IPS-NIHi7 (cell line): ENCODE results near the gene UBAC1.
"Not testable (repeated sequence)": the region's sequence is repeated elsewhere in the genome, so short reads cannot be mapped to it uniquely, and the experiment has no call there.

ENCODE experiments used
- DNase-seq: peaks from one replicate; pipeline ENCODE4 v3.0.0; 2012; ENCODE audit warnings: mixed read lengths; ENCODE audit errors: extremely low spot score

UBAC1 gene

DNA sequence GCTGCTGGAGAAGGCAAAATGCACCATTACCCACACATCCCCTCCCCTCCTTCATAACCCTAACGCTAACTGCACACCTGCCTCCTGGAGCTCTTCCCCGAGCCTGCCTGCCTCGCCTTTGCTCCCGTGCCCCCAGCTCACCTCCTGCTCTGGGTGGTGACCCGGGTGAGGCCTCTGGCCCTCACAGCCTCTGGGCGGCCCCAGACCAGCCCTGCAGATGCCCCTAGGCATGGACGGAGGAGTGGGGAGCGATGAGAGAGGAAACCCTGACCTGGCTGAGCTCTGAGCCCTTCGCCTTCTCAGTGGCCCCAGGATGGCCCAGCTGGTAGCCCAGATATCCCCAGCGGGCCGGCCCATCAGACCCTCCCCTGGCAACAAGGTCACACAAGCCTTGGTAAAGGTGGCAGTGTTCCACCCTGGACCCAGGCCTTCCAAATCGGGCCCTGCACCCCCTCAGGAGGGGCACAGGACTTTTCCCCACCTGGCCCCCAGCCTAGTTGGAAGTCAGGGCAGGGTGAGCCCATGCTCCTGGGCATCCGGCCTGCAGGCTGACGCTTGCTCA is 39.3 kb downstream of the UBAC1 start:
- no peak for DNase-seq

DNA sequence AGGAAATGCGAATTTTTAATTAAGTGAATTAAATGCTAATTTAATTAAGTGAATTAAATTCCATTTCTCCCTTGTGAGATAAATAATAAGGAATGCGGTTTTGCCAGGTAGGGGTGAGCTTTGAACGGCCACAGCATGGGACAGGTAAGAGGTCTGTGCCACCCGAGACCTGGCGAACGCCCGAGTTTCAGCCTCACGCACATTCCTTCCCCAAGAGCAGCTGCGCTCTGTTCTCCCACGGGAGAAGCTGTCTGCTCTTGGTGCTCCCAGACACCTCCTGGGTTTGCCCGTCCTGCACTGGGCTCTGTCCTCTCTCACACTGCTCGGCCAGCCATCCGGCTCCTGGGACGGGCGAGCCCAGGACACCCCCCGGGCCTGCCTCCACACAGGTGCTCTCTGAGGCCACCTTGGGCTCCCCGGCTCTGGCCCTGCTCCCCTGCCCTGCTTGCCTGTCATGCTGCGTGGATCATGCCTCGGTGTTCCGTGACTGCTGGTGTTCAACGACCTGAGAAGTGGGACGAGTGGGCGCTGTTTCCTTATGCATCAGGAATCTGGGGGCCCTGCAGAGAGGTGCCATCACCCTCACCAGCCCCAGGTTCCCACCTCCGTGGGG is 40.1 kb downstream of the UBAC1 start:
- DNase-seq = no peak

DNA sequence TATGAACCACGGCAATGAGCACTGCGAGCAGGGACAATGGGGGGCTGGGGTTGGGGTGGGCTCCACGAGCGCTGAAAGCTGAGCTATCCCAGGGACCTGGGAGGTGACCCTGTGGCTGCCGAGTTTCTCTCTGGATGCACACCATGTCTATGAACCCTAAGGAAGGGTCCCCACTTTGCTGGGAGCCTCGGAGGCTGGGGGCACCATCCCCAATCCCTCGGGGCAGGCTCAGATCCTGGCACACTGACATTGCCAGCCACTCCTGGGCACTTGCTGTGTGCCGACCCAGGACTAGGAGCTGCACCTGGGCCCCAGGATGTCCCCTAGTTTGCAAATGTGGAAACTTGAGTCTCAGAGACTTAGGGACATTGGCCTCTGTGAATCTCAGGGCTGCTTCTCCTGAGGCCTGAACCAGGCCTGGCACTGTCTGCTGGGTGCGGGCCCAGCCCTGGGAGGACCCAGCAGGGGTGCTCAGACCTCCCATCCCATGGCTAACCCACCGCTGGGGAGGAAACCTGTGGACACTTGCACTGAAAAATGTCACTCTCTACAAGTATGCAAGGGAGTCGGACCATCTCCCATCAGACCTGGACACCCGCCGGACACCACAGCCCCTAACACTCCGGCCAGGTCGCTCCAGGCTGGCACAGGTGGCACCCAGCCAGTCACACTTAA is 40.8 kb downstream of the UBAC1 start:
- no peak for DNase-seq

DNA sequence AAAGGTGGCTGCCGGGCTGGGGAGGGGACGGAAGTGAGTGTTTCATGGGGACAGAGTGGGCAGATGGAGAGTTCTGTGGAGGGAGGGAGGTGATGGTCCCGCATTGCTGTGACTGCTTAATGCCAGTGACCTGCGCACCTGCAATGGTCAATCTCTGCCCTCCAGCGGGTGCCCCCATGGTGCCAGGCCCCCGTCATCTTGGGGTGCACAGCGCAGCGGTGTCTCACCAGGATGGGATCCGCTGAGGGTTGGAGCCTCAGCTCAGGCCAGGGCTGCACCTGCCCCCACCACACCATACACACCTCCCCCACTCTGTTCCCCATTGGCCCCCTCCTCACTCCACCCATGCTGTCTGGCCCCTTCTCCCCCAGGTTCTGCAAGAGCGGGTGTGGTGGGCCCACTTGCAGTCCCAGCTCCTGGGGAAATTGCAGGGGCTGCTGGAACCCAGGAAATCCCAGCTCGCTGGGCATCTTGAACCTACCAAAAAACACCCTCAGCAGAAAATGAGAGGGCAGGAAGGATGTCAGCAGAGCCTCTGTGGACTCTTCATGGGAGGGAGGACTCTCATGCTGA is 41.8 kb downstream of the UBAC1 start:
- no peak for DNase-seq

DNA sequence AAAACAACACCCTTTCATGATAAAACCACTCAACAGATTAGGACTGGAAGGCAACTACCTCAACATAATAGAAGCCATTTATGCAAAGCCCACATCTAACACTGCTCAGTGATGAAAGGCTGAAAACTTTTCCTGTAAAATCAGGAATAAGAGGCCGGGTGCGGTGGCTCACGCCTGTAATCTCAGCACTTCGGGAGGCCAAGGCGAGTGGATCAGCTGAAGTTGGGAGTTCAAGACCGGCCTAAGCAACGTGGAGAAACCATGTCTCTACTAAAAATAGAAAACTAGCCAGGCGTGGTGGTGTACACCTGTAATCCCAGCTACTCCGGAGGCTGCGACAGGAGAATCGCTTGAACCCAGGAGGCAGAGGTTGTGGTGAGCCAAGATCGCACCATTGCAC is 44.9 kb downstream of the UBAC1 start:
- not testable (repeated sequence) for DNase-seq

DNA sequence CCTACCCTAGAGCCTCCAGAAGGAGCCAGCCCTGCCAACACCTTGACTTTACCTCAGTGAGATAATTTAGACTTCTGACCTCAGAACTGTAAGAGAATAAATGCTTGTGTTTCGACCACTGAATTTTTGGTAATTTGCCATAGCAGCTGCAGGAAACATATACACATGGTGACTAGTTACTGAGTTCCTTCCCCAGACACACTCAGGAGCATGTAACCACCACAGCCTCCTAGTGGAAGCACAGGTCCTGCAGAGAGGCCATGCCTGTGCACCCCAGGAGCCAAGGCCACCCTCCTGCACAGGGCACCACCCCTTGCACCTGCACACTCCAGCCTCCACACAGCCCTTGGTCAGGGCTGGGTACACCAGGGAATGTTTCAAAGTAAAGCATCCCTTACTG is 46.3 kb downstream of the UBAC1 start:
- DNase-seq = no peak

DNA sequence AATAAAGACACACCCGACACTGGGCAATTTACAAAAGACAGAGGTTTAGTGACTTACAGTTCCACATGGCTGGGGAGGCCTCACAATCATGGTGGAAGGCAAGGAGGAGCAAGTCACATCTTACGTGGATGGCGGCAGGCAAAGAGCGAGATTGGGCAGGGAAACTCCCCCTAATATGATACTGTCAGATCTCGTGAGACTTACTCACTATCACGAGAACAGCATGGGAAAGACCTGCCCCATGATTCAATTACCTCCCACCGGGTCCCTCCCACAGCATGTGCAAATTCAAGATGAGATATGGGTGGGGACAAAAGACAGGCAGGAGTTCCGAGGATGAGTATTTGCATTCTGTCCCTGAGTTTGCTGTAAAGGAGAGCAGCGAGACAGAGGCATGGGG is 49.9 kb downstream of the UBAC1 start:
- DNase-seq = not testable (repeated sequence)

DNA sequence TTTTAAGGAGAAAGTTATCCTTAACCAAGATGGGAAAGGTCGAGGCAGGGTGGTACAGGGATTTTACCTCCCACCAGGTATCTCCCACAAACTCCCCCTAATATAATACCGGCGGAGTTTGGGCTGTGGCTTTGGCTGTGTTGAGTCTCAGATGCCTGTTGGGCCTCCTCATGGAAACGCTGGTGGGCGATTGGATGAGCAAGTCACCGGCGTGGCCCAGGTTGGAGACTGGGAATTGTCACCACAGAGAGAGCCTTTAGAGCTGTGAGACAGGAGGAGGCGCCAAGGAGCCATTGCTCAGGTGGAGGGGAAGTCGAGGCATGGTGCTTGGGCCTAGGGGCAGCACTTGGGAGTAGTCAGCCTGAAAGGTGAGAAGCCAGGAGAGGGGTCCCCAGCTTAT is 50.4 kb downstream of the UBAC1 start:
- DNase-seq = no peak

DNA sequence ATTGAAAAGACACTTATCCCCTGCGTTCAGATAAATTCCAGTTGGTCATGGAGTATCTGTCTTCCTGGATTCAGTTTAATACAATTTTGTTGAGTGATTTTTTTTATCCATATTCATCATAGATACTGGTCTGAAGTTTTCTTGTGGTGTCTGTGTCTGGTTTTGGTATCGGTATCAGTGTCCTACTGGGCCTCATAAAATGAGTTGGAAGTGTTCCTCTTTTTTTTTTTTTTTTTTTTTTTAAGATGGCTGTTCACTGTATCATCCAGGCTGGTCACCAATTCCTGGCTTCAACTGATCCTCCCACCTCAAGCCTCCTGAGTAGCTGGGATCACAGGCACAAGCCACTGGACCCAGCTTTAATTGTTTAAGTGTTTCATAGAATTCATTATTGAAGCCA is 51.0 kb downstream of the UBAC1 start:
- DNase-seq = no peak

DNA sequence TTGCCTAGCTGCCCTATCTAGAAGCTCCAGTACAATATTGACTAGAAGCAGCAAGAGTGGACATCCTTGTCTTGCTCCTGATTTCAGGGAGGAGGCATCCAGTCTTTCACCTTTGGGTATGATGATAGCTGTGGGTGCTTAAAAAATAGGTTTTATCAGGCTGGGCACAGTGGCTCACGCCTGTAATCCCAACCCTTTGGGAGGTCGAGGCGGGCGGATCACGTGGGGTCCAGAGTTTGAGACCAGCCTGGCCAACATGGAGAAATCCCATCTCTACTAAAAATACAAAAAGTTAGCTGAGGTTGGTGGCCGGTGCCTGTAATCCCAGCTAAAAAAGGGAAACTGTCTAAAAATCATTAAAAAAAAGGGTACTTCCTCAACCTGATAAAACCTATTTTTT is 51.8 kb downstream of the UBAC1 start:
- no peak for DNase-seq

DNA sequence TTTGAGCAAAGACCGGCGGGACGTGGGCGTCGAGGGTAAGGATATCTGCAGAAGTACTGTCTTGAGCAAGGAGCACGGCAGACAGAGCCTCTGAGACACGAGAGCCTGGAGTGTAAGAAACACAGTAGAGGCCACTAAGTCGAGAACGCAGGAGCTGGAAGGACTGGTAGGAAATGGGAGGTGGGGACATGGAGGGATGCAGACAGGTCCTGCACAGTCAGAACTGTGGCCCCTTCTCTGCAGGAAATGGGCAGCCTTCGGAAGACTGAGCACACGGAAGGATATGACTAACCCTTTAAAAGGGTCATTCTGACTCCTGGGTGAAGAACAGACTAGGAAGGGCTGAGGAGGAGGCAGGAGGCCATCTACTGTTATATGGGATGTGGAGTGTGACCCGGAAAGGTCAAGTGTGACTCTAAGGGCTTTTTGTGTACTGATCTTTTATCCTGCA is 52.4 kb downstream of the UBAC1 start:
- DNase-seq = no peak

DNA sequence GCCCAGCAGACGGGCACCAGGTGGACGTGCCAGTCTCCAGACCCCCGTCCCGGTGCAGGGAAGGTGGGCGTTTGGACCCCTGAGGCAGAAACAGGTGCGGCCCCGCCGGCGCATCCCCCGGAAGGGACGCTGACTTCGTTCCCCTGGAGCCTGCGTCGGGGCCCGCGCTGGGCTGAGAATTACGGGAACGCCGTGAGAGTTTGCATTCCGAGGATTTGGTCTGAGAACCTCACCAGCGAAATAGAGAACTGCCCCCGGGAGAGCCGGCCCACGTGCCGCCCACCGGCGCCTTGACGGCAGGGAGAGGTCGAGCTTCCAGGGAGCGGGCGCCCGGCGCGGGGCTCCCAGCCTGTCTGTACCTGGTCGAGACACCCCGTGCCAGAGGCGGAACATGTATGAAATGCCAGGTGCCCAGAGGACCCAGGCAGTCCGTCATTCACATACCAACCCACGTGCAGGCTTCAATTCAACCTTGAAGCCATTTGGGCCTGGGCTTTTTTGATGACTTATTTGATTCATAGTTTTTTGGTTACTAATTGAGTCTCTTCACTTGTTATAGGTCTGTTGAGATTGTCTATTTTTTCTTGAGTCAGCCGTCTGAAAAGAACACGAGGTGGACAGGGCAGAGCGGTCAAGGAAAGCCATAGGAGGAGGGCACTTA is 53.0 kb downstream of the UBAC1 start:
- DNase-seq = peak; percentile 52

DNA sequence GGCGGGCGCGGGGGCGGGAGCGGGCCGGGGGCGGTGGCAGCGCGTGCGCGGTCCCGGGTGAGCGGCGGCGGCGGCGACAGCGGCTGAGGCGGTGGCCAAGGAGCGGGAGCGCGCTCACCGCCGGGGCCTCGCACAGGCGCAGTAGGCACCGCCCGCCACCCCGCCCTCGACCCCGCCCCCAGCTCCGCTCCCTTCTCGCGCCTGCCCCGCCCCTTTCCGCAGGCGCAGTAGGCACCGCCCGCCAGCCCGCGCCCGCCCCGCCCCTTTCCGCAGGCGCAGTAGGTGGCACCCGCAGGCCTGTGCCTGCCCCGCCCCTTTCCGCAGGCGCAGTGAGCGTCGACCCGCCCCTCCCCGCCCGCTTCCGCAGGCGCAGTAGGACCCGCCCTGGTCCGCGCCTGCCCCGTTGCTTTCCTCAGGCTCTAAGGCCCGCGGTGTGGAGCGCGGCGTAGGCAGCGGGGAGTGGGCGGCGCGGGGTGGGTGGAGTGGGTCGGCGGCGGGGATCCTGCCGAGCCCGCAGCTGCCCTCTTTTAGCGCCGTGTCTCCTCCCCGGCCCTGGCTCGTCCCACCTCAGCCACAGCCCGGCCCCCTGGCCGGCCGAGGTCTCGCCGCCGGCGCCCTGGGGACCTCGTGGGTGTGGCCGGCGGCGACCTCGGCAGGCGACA is 53.6 kb downstream of the UBAC1 start, which contains the start of gene CAMSAP1:
TSS of gene CAMSAP1 (minus strand) at position 116 of the 662 bp plus-strand sequence. CDS start 387 bp downstream, outside the sequence.
- peak; percentile 98 for DNase-seq

DNA sequence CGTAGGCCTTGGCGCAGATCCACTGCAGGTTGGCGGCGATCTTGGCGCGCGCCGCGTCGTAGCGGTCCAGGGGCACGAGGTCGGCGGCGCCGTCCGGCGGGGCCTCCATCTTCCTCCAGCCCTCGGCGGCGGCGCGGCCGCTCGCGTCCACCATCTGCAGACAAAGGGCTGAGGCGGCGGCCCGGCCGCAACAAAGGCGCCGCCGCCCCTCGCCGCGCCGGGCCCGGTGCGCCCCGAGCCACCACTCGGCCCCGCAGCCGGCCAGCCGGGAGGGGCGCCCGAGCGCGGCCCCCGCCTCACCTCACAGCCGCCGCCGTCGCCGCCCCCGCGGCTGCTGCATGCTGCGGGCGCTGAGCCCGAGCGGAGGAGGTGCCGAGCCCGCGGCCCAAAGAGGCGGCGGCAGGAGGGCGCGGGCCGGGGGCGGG is 54.2 kb downstream of the UBAC1 start:
- DNase-seq = peak; percentile 45

DNA sequence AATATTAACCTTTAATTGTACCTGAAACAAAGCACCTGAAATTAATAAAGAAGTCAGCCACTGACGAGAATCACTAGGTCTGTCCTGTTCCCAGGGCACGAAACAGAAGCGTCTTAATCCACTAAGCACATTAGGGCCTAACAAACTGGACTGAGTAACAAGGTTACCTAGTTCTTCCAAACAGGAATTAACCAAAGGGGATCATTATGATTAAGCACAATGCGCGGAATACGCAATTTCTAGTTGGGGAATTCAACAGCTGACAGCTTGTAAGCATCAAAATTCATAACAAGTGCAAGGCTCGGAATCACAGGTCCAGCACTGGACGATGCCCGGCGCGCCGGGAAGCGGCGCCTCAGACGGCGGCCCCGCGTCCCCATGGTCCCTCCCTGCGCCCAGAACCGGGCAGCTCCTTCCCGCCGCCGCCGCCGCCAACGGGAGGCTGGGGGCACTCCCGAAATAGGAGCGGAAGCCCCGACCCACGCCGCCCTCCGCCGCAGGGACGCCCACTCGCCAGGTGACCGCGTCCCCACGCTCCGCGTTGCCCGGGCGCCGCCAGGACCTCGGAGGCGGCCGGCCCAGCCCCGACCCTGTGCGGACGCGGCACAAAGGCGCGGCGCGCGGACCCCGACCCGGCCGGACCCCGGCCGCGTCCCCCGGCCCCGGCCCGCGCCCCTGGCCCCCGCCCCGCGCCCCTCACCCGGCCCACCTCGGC is 54.7 kb downstream of the UBAC1 start:
- no peak for DNase-seq

DNA sequence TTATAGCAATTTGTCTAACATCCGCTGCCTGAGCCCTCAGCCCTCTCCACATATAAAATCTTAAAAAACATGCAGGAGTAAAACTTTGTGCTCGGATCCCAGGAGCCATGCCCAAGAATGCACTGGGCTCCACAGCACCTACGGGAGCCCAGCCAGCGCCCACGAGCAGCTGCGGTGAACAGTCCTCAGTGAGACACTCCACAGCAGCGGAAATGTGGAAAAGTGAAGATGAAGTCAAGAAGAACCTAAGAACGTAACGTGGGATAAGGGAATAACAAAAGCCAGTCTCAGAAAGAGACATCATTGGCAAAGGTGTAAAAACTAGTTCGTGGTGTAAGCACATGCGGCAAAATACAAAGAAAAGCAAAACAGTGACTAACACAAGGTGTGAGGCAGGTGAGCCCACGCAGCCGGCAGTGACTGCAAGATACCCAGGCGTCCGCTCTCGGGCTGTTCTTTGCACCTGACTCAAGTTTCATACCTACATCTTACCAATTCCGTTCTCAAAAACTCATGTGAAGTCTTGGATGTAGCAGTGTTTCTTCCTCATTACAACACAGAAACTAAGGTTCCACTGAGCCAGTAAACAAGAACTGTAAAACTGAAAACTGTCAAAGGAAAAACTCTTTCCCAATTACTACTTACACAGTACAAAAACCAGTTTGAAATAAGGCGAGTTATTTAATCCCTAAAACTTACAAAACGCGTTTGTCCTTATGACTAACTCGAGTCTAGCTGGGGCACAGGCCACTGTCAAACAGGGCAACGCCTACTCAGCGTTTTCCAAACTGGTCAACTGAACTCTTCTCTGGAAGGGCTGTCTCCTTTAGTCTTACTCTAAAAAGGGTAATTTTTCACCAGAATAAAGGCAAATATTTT is 55.6 kb downstream of the UBAC1 start:
- DNase-seq = no peak

DNA sequence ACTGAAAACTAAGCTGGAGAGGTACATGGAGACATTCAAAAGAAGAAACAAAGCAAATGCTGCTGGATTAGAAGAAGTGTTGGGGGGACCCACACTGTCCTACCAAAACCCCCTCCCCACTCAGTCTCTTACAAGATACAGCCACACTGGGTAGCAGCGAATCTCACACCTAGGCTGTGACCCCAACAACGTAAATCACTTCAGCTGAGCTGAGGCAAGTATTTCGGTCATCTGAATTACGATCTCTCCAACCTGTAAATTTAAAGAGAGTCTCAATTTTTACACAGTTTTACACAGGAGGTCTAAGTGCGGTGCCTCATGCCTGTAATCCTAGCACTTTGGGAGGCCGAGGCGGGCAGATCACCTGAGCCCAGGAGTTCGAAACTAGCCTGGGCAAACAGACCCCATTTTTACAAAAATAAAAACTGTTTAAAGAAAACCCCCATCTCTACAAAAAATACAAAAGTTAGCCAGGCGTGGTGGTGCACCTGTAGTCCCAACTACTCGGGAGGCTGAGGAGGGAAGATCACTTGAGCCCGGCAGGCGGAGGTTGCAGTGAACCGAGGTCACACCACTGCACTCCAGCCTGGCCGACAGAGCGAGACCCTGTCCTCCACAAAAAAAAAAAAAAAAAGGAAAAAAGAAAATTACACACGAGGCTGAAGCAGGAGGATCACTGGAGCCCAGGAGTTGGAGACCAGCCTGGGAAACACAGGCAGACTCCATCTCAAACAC is 57.2 kb downstream of the UBAC1 start:
- DNase-seq = no peak

DNA sequence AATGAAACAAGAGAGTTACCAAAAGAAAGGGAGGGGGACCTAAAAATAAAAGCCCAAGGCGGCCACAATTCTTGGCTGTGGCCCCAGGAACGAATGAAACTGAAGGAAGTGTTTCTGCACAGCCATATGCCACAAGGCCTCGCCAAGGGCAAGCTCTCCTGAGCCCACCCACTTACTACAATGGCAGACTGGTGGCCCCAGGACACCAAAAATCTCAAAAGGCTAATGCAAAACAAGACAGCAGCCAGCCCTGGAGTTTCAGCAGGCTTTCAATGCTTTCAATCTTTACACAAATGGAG is 57.9 kb downstream of the UBAC1 start:
- DNase-seq = no peak

DNA sequence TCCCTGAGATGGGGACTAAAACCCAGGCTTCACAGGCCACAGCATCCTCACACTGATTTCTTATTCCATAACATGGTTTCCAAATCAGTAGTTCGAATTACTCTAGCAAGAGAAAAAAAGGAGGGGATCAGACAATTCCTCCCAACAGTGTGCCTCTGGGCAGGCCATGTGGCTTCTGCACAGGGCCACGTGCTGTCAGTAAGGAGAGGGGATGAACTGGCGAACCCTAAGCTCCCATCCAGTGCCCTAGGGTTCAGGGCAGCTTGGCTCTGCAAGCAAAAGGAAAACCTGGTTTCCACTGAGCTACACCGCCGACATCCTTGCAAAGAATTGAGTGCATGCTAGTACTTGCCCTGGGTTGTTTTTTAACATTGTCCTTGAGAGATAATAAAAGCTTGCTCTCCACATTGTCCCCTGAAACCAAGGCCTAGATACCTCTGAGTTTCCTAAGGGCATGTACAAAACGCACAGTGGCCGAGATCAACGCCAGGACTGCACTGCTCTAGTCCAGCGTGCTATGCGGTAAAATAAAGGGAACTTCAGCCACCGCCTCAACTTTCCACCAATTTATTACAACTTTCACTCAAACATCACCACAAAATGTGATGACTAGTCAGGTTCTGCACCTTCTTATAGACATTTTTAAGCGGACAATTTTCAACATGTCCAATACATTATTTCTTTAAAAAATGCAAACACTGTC is 58.4 kb downstream of the UBAC1 start:
- DNase-seq = no peak
